Activated naive CD4-positive, alpha-beta T cell treated with anti-CD3 and anti-CD28 coated beads, Interleukin-2, amount 10 ng/mL, durations not matched to agents 7 days and 5 days (primary cell): ENCODE measurements around the gene MAZ.

Source experiments
- CTCF ChIA-PET: fragments of 350-600 bp; sonication (Branson Sonifier 250); formaldehyde crosslinking; loops from one replicate; lab custom pipeline; 2021; ENCODE audit warnings: antibody characterized with exemption; lab: Charles Lee
- DNase-seq: peaks from one replicate; pipeline ENCODE4 v3.0.0-alpha.2; 2020
- H3K27ac Mint-ChIP-seq: one replicate; pipeline ENCODE4 v1.8.0; 2021; ENCODE audit warnings: mild to moderate bottlenecking, moderate library complexity, mixed read lengths
- H3K27me3 Mint-ChIP-seq: one replicate; pipeline ENCODE4 v1.8.0; 2021; ENCODE audit warnings: mild to moderate bottlenecking, mixed read lengths
- H3K36me3 Mint-ChIP-seq: one replicate; pipeline ENCODE4 v1.8.0; 2021; ENCODE audit warnings: mixed read lengths
- H3K4me1 Mint-ChIP-seq: one replicate; pipeline ENCODE4 v1.8.0; 2021; ENCODE audit warnings: mixed read lengths
- H3K4me3 Mint-ChIP-seq: one replicate; pipeline ENCODE4 v1.8.0; 2021; ENCODE audit warnings: mild to moderate bottlenecking, moderate library complexity, mixed read lengths
- H3K9me3 Mint-ChIP-seq: one replicate; pipeline ENCODE4 v1.8.0; 2021; ENCODE audit warnings: mixed read lengths

The MAZ gene

DNA sequence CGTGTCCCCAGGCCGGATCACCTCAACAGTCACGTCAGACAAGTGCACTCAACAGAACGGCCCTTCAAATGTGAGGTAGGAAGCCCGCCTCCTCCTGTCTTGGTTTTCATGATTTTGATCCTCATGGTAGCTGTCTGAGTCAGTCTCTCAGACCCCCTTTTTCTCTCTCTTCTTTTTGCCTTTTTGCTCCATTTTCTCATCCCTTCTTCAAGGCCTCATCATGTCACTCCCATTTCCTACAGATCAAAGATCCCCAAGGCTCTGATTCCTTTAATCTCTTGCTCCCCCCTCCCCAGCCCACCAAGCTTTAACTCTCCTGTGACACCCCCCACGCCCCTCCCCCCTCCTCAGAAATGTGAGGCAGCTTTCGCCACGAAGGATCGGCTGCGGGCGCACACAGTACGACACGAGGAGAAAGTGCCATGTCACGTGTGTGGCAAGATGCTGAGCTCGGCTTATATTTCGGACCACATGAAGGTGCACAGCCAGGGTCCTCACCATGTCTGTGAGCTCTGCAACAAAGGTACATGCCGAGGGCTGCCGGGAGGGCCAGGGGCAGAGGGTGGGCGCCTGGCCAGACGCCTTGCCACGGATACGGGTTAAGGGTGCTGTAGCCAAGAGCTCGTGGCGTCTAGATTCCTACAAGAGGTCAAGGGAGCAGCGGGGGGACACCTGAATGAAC lies 2.0 kb downstream of the MAZ start:
- CTCF ChIA-PET, result interaction anchor here (0.6 to 3.7 kb wide), 12 partner anchors 11 to 165 kb away, joined by 3 to 59 read pairs (median 6); partner anchors contain the start of genes KIF22, MVP, PAGR1 and TAOK2
- Mint-ChIP-seq H3K27me3 (peaks cover 34% of the 10 kb centered on the region), H3K36me3 (peaks cover 50% of the 10 kb centered on the region), H3K4me1 (peaks cover 63% of the 10 kb centered on the region), H3K27ac (peak overlapping the region; percentile 98), H3K9me3 (no peaks in the 10 kb centered on the region), H3K4me3 (peak overlapping the region; percentile 97)
- DNase-seq, result peak; percentile 50

DNA sequence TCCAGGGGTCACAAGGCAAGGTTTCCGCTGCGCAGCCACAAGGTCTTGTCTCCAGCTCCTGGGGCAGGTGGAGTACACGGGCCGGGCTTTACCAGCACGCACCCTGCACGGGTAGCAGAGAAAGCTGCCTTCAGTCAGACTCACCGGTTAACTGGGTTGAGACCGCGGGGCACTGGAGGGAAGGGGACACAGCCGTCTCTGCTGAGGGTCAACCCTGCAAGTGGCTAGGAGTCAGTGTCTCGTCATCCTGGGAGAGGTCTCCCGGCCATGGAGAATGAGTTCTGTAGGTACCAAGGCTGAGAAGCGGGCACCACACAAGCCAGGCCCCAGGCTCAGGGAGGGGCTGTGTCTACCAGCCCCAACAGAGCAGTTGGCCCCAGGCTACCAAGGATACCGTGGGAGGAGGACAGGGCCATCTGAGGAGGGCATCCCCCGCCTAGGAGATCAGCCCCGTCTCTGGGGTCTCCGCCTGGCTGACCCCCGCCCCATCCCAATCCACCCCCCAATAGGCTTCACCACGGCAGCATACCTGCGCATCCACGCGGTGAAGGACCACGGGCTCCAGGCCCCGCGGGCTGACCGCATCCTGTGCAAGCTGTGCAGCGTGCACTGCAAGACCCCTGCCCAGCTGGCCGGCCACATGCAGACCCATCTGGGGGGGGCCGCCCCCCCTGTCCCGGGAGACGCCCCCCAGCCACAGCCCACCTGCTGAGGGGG lies 2.9 kb downstream of the MAZ start:
- peak overlapping the region; percentile 98 for H3K27ac Mint-ChIP-seq
- no peaks in the 10 kb centered on the region for H3K9me3 Mint-ChIP-seq
- CTCF ChIA-PET, result interaction anchor here (0.9 to 3.7 kb wide), 4 partner anchors 10 to 64 kb away, joined by 3 to 59 read pairs (median 19); partner anchors contain the start of genes KIF22, MVP and PAGR1
- DNase-seq, result no peak
- H3K36me3 Mint-ChIP-seq, result peaks cover 43% of the 10 kb centered on the region
- peaks cover 42% of the 10 kb centered on the region for H3K27me3 Mint-ChIP-seq
- peak overlapping the region; percentile 97 for H3K4me3 Mint-ChIP-seq
- peaks cover 60% of the 10 kb centered on the region for H3K4me1 Mint-ChIP-seq

DNA sequence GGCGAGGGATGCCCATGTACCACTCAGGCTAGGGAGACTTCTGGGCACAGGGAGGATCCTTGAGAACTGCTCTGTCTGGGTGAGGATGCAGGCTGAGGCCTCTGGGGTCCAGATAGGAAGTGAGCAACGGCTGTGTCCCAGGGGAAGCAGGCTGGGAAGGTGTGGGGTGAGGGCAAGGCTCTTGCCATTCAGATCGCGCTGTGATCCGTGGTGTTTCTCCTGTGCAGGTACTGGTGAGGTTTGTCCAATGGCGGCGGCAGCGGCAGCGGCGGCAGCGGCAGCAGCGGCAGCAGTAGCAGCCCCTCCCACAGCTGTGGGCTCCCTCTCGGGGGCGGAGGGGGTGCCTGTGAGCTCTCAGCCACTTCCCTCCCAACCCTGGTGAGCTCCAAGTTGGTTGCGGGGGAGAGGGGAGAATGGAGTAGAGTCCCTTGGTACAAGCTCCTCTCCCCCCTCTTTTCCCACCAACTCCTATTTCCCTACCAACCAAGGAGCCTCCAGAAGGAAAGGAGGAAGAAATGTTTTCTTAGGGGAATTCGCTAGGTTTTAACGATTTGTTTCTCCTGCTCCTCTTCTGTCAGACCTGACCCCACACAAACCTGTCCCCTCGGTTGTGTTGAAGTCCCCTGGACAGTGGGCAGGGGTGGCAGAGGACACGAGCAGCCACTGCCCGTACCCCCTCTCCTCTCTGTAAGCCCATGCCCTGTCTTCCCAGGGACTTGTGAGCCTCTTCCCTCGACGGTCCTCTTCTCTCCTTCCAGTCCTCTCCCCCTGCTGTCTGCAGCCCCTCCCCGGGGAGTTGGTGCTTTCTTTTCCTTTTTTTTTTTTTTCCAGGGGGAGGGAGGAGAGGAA lies 3.7 kb downstream of the MAZ start:
- H3K9me3 Mint-ChIP-seq, result no peaks in the 10 kb centered on the region
- H3K4me1 Mint-ChIP-seq, result peaks cover 63% of the 10 kb centered on the region
- peak overlapping the region; percentile 81 for H3K27ac Mint-ChIP-seq
- H3K4me3 Mint-ChIP-seq, result peak overlapping the region; percentile 77
- peaks cover 48% of the 10 kb centered on the region for H3K27me3 Mint-ChIP-seq
- CTCF ChIA-PET, result no interaction called here
- H3K36me3 Mint-ChIP-seq, result peaks cover 39% of the 10 kb centered on the region
- DNase-seq, result peak; percentile 59

DNA sequence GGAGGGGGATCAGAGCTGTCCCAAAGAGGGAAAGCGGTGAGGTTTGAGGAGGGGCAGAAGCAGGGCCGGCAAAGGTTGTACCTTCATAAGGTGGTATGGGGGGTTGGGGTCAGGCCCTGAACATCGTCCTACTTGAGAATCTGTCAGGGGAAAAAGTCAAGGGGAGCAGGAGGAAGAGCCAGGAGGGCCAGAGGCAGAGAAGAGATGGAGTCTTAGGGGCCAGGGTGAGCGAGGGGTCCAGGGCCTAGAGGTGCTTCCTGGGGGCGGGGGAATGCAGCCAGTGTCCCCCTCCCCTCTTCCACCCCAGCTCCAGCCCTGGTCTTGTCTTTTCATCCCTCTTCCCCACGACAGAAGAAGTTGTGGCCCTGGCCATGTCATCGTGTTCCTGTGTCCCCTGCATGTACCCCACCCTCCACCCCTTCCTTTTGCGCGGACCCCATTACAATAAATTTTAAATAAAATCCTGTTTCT lies 4.4 kb downstream of the MAZ start:
- Mint-ChIP-seq H3K4me1 (peaks cover 66% of the 10 kb centered on the region), H3K27me3 (peaks cover 54% of the 10 kb centered on the region), H3K27ac (peak overlapping the region; percentile 75), H3K4me3 (peak overlapping the region; percentile 77), H3K36me3 (peaks cover 36% of the 10 kb centered on the region), H3K9me3 (no peaks in the 10 kb centered on the region)
- CTCF ChIA-PET, result no interaction called here
- DNase-seq, result no peak

DNA sequence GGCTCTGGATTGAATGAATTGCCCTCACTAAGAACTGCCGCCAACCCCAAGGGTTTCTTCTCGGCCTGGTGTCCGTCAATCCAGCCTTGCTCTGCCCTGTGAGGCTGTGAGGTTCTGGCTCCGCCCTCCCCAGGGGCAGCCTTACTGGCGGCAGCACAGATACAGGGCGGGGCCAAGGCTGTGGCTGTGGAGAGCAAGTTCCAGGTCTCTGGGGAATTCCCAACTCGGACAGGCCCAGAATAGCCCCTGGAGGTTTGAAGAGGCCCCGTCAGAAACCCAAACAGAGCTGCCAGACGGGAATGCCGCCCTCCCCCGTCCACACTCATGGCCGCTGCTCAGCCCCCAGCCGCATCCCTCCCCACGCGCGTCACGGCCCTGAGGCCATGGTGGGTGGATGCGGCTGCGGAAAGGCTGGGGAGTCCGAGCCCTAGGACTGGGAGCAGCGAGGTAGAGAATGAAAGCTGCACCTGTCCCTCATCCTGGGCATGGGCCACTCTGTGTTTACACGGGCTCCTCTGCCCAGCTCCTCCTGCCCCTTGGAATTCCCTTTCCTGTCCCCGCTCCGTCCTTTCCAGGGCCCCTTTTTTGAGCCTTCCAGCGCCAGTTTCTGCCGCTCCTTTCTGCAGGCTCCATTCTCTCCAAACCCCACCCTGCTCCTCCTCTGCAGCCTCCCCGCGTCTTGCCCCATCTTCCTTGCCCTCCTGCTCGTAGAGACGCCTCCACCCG lies 5.0 kb downstream of the MAZ start:
- peak; percentile 85 for DNase-seq
- Mint-ChIP-seq H3K36me3 (peaks cover 36% of the 10 kb centered on the region), H3K4me3 (peak overlapping the region; percentile 77), H3K9me3 (no peaks in the 10 kb centered on the region), H3K27ac (peak overlapping the region; percentile 75), H3K27me3 (peaks cover 54% of the 10 kb centered on the region), H3K4me1 (peaks cover 67% of the 10 kb centered on the region)
- CTCF ChIA-PET, result interaction anchor here (1.6 kb wide), 1 partner anchor 37 kb away, joined by 6 read pairs; no protein-coding TSS in a partner anchor

DNA sequence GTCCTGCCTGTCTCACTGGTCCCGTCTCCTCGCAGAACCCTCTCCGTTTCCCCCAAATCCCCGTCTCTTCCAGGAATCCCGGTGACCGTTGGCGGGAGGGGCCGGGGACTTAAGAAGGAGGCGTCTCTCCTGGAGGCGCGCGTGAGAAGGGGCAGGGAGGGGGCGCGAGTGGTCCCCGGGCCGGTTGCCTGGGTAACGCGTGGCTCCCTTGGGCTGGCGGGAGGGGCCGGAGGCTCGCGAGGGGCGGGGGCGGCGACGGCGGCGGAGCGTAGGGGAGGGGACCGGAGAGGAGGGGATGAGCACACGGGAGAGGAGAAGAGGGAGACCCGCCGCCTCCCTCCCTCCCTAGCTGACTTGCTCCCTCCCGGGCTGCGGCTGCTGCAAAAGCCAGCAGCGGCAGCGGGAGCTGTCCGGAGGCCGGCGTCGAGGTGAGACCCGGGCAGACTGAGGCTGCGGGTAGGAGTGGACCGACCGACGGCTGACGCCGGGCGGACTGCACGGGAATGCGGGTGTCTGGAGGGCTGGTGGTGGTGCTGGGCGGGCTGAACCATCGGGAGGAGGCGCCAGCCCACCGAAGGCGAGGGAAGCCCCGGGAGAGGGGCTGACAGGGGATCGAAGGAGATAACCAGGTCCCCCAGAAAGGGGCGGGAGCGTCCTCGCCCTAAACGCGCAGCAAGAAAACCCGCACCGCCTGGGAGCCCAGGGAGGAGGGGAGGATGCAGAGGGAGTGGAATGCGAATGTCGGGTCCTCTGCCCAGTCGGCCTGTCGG lies 5.8 kb downstream of the MAZ start, which contains the start of gene PRRT2:
PRRT2 (plus strand) TSS at position 298 of the 770 bp plus-strand sequence. CDS start 862 bp downstream, outside the sequence.
- Mint-ChIP-seq H3K36me3 (peaks cover 40% of the 10 kb centered on the region), H3K9me3 (no peaks in the 10 kb centered on the region), H3K27me3 (peaks cover 54% of the 10 kb centered on the region), H3K4me3 (peak within 1 kb of the TSS; percentile 77), H3K4me1 (peaks cover 70% of the 10 kb centered on the region), H3K27ac (peak within 1 kb of the TSS; percentile 75)
- DNase-seq, result peak; percentile 72
- CTCF ChIA-PET, result interaction anchor here (1.6 kb wide), 1 partner anchor 36 kb away, joined by 6 read pairs; no protein-coding TSS in a partner anchor

DNA sequence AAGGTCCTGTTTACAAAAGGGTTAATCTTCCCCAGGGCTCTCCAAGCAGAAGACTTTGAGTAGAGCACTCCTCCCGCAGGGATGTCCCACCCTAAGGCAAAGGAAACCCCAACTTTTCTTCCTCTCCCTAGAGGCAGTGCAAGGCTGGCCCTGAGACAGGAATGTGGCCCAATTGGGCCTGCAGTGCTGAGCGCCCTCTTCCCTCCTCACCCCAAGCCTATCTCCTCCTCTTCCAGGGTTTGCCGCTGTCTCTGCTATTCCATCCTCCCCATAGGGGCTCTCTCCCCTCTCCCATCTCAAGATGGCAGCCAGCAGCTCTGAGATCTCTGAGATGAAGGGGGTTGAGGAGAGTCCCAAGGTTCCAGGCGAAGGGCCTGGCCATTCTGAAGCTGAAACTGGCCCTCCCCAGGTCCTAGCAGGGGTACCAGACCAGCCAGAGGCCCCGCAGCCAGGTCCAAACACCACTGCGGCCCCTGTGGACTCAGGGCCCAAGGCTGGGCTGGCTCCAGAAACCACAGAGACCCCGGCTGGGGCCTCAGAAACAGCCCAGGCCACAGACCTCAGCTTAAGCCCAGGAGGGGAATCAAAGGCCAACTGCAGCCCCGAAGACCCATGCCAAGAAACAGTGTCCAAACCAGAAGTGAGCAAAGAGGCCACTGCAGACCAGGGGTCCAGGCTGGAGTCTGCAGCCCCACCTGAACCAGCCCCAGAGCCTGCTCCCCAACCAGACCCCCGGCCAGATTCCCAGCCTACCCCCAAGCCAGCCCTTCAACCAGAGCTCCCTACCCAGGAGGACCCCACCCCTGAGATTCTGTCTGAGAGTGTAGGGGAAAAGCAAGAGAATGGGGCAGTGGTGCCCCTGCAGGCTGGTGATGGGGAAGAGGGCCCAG lies 6.7 kb downstream of the MAZ start:
- CTCF ChIA-PET, result interaction anchor here (1.4 to 1.6 kb wide), 3 partner anchors 22 to 36 kb away, joined by 4 to 6 read pairs (median 6); partner anchors contain the start of gene KIF22
- H3K4me1 Mint-ChIP-seq, result peaks cover 74% of the 10 kb centered on the region

DNA sequence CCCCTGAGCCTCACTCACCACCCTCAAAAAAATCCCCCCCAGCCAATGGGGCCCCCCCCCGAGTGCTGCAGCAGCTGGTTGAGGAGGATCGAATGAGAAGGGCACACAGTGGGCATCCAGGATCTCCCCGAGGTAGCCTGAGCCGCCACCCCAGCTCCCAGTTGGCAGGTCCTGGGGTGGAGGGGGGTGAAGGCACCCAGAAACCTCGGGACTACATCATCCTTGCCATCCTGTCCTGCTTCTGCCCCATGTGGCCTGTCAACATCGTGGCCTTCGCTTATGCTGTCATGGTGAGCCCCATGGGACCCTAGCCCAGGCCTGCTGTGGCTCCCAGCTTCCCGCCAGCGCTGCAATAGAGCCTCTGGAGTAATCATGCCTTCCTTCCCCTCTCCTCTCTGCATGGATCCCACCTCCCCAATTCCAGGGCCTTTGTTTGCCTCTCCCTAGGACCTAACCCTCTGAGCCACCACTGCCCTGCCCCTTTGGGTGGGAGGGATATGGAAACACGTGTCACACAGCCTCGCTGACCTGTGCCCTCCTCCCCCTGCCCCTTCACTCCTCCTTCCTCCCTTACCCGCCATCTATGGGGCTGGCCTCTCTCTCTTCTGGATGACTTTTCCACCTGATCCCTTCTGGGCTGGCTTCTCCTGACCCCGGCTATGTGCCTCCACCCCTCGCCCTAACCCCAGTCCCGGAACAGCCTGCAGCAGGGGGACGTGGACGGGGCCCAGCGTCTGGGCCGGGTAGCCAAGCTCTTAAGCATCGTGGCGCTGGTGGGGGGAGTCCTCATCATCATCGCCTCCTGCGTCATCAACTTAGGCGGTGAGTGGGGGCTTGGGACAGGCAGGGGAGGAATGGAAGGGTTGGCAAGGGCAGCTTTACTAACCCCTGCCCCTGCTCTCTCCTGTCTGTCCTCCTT lies 7.6 kb downstream of the MAZ start:
- peak overlapping the region; percentile 41 for H3K4me3 Mint-ChIP-seq

More for the DNA sequence above, 6.7 kb downstream of the MAZ start:
- Mint-ChIP-seq H3K4me3 (peak overlapping the region; percentile 77), H3K27ac (no peak overlapping the region), H3K9me3 (no peaks in the 10 kb centered on the region), H3K36me3 (peaks cover 37% of the 10 kb centered on the region), H3K27me3 (peaks cover 54% of the 10 kb centered on the region)
- DNase-seq, result no peak

DNA sequence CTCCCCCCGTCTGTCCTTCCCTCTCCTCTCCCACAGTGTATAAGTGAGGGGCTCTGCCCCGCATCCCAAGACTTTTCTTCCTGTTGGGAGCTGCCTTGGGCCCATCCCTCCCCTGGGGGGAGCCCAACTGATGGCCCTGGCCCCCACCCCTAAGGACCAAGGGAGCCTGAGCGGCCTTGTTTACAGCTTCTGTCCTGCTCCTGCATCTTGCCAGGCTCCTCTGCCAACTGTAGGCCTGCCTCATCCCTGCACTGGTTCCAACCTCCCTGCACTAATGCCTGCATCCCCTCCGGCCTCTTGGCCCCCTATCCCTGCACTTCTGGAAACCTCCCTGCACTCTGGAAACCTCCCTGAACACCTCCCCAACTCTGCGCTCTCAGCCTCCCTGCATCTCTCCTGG lies 8.3 kb downstream of the MAZ start:
- no peak for DNase-seq
- H3K9me3 Mint-ChIP-seq, result no peaks in the 10 kb centered on the region
- peaks cover 77% of the 10 kb centered on the region for H3K4me1 Mint-ChIP-seq
- H3K27ac Mint-ChIP-seq, result peak overlapping the region; percentile 94
- peaks cover 54% of the 10 kb centered on the region for H3K27me3 Mint-ChIP-seq
- peak overlapping the region; percentile 84 for H3K4me3 Mint-ChIP-seq
- CTCF ChIA-PET, result interaction anchor here (1.4 to 9.2 kb wide), 3 partner anchors 24 to 34 kb away, joined by 4 to 103 read pairs (median 6); partner anchors contain the start of gene KIF22
- H3K36me3 Mint-ChIP-seq, result peaks cover 40% of the 10 kb centered on the region

More for the DNA sequence above, 7.6 kb downstream of the MAZ start:
- peaks cover 37% of the 10 kb centered on the region for H3K36me3 Mint-ChIP-seq
- peaks cover 74% of the 10 kb centered on the region for H3K4me1 Mint-ChIP-seq
- H3K9me3 Mint-ChIP-seq, result no peaks in the 10 kb centered on the region
- peaks cover 54% of the 10 kb centered on the region for H3K27me3 Mint-ChIP-seq
- H3K27ac Mint-ChIP-seq, result peak overlapping the region; percentile 13
- no peak for DNase-seq
- CTCF ChIA-PET, result interaction anchor here (1.4 to 1.5 kb wide), 2 partner anchors 23 to 35 kb away, joined by 4 to 6 read pairs; partner anchors contain the start of gene KIF22

DNA sequence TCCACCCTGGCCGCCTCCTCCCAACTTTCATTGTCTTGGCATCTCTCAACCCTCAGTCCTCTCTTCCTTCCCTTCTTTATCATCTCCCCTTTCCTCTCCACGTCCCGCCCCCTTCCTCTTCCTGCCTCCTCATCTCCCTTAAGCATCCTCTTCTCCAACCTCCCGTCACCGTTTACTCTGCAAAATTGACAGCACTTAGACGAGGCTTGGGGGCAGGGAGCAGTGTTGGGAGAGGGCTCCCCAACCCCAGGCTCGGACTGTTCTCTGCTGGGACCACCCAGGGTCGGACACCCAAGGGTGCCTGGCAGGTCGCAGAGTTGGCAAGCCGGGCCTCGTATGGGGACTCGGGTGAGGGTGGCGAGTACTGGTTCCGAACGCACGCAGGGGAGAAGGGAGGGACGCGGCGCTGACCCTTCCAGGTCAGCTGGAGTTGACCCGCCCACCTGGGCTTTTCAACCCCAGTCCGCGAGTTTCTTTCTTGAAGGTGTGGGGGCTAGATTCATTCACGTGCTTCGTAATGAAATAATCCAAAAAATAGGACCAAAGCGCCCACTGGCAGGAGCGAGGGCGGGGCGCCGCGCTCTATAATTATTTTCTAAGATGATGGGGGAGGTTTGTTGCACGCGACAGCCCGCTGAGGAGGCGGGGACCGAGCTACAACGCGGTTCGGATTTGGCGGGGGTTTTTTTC lies 8.8 kb downstream of the MAZ start:
- DNase-seq, result peak; percentile 73
- peaks cover 41% of the 10 kb centered on the region for H3K36me3 Mint-ChIP-seq
- H3K9me3 Mint-ChIP-seq, result no peaks in the 10 kb centered on the region

More for the DNA sequence above, 8.8 kb downstream of the MAZ start:
- Mint-ChIP-seq H3K4me3 (peak overlapping the region; percentile 84), H3K27me3 (peaks cover 51% of the 10 kb centered on the region), H3K4me1 (peaks cover 77% of the 10 kb centered on the region), H3K27ac (peak overlapping the region; percentile 94)
- CTCF ChIA-PET, result interaction anchor here (0.6 to 9.2 kb wide), 8 partner anchors 8 to 114 kb away, joined by 3 to 103 read pairs (median 15); partner anchors contain the start of genes KIF22 and MAZ
